Trophoblast cell (in vitro differentiated cells and primary cell): ENCODE measurements around the gene SPOCK3.

Experiments used
- DNase-seq, 2 donors: peaks; one replicate each; pipeline ENCODE4 v3.0.0-alpha.2; 2016
- H2AFZ ChIP-seq: 2 replicates; pipeline ENCODE4 v1.6.1; 2013; ENCODE audit warnings: low read length, moderate library complexity, mild to moderate bottlenecking; ENCODE audit not compliant: insufficient read depth, poor library complexity
- H2AK5ac ChIP-seq: 2 replicates; pipeline ENCODE4 v1.6.1; 2013; ENCODE audit warnings: mild to moderate bottlenecking, low read length
- H2BK120ac ChIP-seq: 2 replicates; pipeline ENCODE4 v1.6.1; 2013; ENCODE audit warnings: low read length, mild to moderate bottlenecking, moderate library complexity; ENCODE audit not compliant: insufficient read depth, poor library complexity
- H2BK12ac ChIP-seq: 2 replicates; pipeline ENCODE4 v1.6.1; 2013; ENCODE audit warnings: mild to moderate bottlenecking, low read length, moderate library complexity
- H2BK5ac ChIP-seq: 2 replicates; pipeline ENCODE4 v1.6.1; 2013; ENCODE audit warnings: low read length, low read depth, moderate library complexity, mild to moderate bottlenecking; ENCODE audit not compliant: poor library complexity
- H3K14ac ChIP-seq: 2 replicates; pipeline ENCODE4 v1.6.1; 2013; ENCODE audit warnings: mild to moderate bottlenecking, low read length
- H3K18ac ChIP-seq: 2 replicates; pipeline ENCODE4 v1.6.1; 2013; ENCODE audit warnings: mild to moderate bottlenecking, low read length
- H3K23ac ChIP-seq: 2 replicates; pipeline ENCODE4 v1.6.1; 2013; ENCODE audit warnings: low read length
- H3K27ac ChIP-seq: 2 replicates; pipeline ENCODE4 v1.5.1; 2013; ENCODE audit warnings: low read depth, mild to moderate bottlenecking, inconsistent platforms, low read length, moderate library complexity
- H3K27me3 ChIP-seq: 2 replicates; pipeline ENCODE4 v1.6.1; 2013; ENCODE audit warnings: inconsistent platforms, mild to moderate bottlenecking, low read length, moderate library complexity; ENCODE audit not compliant: insufficient read depth
- H3K36me3 ChIP-seq, 2 experiments: 1 replicate in 1 of 2; 2 replicates in 1 of 2; pipeline ENCODE4 v1.6.1; 2013; ENCODE audit warnings: low read length in 2 of 2, mild to moderate bottlenecking in 2 of 2, moderate library complexity in 1 of 2; ENCODE audit not compliant: insufficient read depth in 2 of 2, control insufficient read depth in 1 of 2
- H3K4ac ChIP-seq: 2 replicates; pipeline ENCODE4 v1.6.1; 2013; ENCODE audit warnings: low read depth, mild to moderate bottlenecking, low read length, moderate library complexity
- H3K4me1 ChIP-seq, 2 experiments: 1 replicate in 1 of 2; 2 replicates in 1 of 2; pipeline ENCODE4 v1.6.1; 2013; ENCODE audit warnings: low read length in 2 of 2, mild to moderate bottlenecking in 2 of 2, moderate library complexity in 1 of 2; ENCODE audit not compliant: insufficient read depth in 2 of 2, control insufficient read depth in 1 of 2
- H3K4me2 ChIP-seq: 2 replicates; pipeline ENCODE4 v1.6.1; 2013; ENCODE audit warnings: inconsistent platforms, mild to moderate bottlenecking, low read length, moderate library complexity
- H3K4me3 ChIP-seq: 2 replicates; pipeline ENCODE4 v1.5.1; 2013; ENCODE audit warnings: mild to moderate bottlenecking, low read depth, low read length, inconsistent platforms
- H3K79me1 ChIP-seq: one replicate; pipeline ENCODE4 v1.6.1; 2013; ENCODE audit warnings: low read length
- H3K79me2 ChIP-seq: 2 replicates; pipeline ENCODE4 v1.6.1; 2013; ENCODE audit warnings: low read length, mild to moderate bottlenecking; ENCODE audit not compliant: control insufficient read depth, insufficient read depth, poor library complexity
- H3K9ac ChIP-seq: 2 replicates; pipeline ENCODE4 v1.6.1; 2013; ENCODE audit warnings: mild to moderate bottlenecking, low read length
- H3K9me3 ChIP-seq: 2 replicates; pipeline ENCODE4 v1.6.1; 2013; ENCODE audit warnings: low read depth, mild to moderate bottlenecking, control low read depth, inconsistent platforms, low read length; ENCODE audit not compliant: insufficient read depth
- H4K12ac ChIP-seq: 2 replicates; pipeline ENCODE4 v1.6.1; 2013; ENCODE audit warnings: low read depth, mild to moderate bottlenecking, low read length, moderate library complexity
- H4K8ac ChIP-seq: 2 replicates; pipeline ENCODE4 v1.6.1; 2013; ENCODE audit warnings: low read depth, mild to moderate bottlenecking, low read length, moderate library complexity
- H4K91ac ChIP-seq: one replicate; pipeline ENCODE4 v1.6.1; 2013; ENCODE audit warnings: low read depth, mild to moderate bottlenecking, low read length, moderate library complexity
- WGBS: extraction: QIAGEN DNeasy Blood & Tissue Kit; methylation state at CpG from one replicate; pipeline ENCODE4 v1.1.7; 2013; ENCODE audit warnings: missing lambda C conversion rate; ENCODE audit not compliant: insufficient read length, insufficient coverage; ENCODE audit errors: extremely low coverage; 5-methylcytosine and 5-hydroxymethylcytosine counted together

SPOCK3 gene

GRCh38 chr4:167052631-167053091, 181.6 kb downstream of the SPOCK3 start:
- H3K4me3 ChIP-seq = no peak overlapping the region
- no peak overlapping the region for H2BK5ac ChIP-seq
- H3K27ac ChIP-seq = no peak overlapping the region
- no peaks in the 10 kb centered on the region for H3K79me1 ChIP-seq
- H2AFZ ChIP-seq = no peak overlapping the region
- no peak overlapping the region for H3K4ac ChIP-seq
- H4K8ac ChIP-seq = no peak overlapping the region
- WGBS = no CpG with 5 or more reads among the region's 1 CpG
- H3K36me3 ChIP-seq = no peaks in the 10 kb centered on the region
- no peaks in the 10 kb centered on the region for H3K27me3 ChIP-seq
- peaks cover 2% of the 10 kb centered on the region for H3K9me3 ChIP-seq
- H2AK5ac ChIP-seq = no peak overlapping the region
- H3K23ac ChIP-seq = no peak overlapping the region
- H3K9ac ChIP-seq = no peak overlapping the region
- no peak overlapping the region for H3K14ac ChIP-seq
- H2BK12ac ChIP-seq = no peak overlapping the region
- no peaks in the 10 kb centered on the region for H3K4me1 ChIP-seq
- H2BK120ac ChIP-seq = no peak overlapping the region
- H3K4me2 ChIP-seq = no peak overlapping the region
- H3K18ac ChIP-seq = no peak overlapping the region
- no peak for DNase-seq
- H3K79me2 ChIP-seq = no peaks in the 10 kb centered on the region
- no peak overlapping the region for H4K91ac ChIP-seq
- no peak overlapping the region for H4K12ac ChIP-seq

- DNase-seq = no peak
- Histone ChIP-seq H3K4me3 (no peak overlapping the region), H3K9ac (no peak overlapping the region), H3K36me3 (no peaks in the 10 kb centered on the region), H2AK5ac (no peak overlapping the region), H3K4ac (no peak overlapping the region), H4K12ac (no peak overlapping the region), H3K23ac (no peak overlapping the region), H3K4me2 (no peak overlapping the region), H3K9me3 (no peaks in the 10 kb centered on the region), H3K18ac (no peak overlapping the region), H2BK12ac (no peak overlapping the region), H2AFZ (no peak overlapping the region), H3K4me1 (no peaks in the 10 kb centered on the region), H2BK120ac (no peak overlapping the region), H3K14ac (no peak overlapping the region), H4K8ac (no peak overlapping the region), H3K79me1 (no peaks in the 10 kb centered on the region), H3K79me2 (no peaks in the 10 kb centered on the region), H2BK5ac (no peak overlapping the region), H3K27ac (no peak overlapping the region), H4K91ac (no peak overlapping the region), H3K27me3 (no peaks in the 10 kb centered on the region)
- WGBS = no CpG with 5 or more reads among the region's 3 CpGs
Measured at GRCh38 chr4:167049257-167049656, 185.0 kb downstream of the SPOCK3 start.

GRCh38 chr4:167041524-167041923, 192.8 kb downstream of the SPOCK3 start:
- no peaks in the 10 kb centered on the region for H3K9me3 ChIP-seq

GRCh38 chr4:167035390-167035789, 198.9 kb downstream of the SPOCK3 start:
- no peak overlapping the region for H3K14ac ChIP-seq
- no peaks in the 10 kb centered on the region for H3K79me2 ChIP-seq
- no peak overlapping the region for H3K4me2 ChIP-seq
- no peak for DNase-seq
- H3K4me1 ChIP-seq = no peaks in the 10 kb centered on the region
- no peak overlapping the region for H2BK120ac ChIP-seq
- no peak overlapping the region for H3K23ac ChIP-seq
- H3K9ac ChIP-seq = no peak overlapping the region
- H3K79me1 ChIP-seq = no peaks in the 10 kb centered on the region
- H2AK5ac ChIP-seq = no peak overlapping the region
- no peaks in the 10 kb centered on the region for H3K36me3 ChIP-seq
- H2BK5ac ChIP-seq = no peak overlapping the region
- no peak overlapping the region for H2AFZ ChIP-seq
- no peak overlapping the region for H2BK12ac ChIP-seq
- H3K4ac ChIP-seq = no peak overlapping the region
- no peaks in the 10 kb centered on the region for H3K9me3 ChIP-seq
- no peak overlapping the region for H3K4me3 ChIP-seq
- H4K91ac ChIP-seq = no peak overlapping the region
- no peaks in the 10 kb centered on the region for H3K27me3 ChIP-seq
- WGBS = no CpG with 5 or more reads among the region's 3 CpGs
- H3K27ac ChIP-seq = no peak overlapping the region
- no peak overlapping the region for H3K18ac ChIP-seq
- no peak overlapping the region for H4K12ac ChIP-seq
- H4K8ac ChIP-seq = no peak overlapping the region

More at GRCh38 chr4:167041524-167041923, 192.8 kb downstream of the SPOCK3 start:
- Histone ChIP-seq H2BK5ac (no peak overlapping the region), H3K79me1 (no peaks in the 10 kb centered on the region), H4K91ac (no peak overlapping the region), H3K79me2 (no peaks in the 10 kb centered on the region), H3K36me3 (no peaks in the 10 kb centered on the region), H3K4me3 (no peak overlapping the region), H3K18ac (no peak overlapping the region), H3K27me3 (no peaks in the 10 kb centered on the region), H2AK5ac (no peak overlapping the region), H2BK120ac (no peak overlapping the region), H2AFZ (no peak overlapping the region), H2BK12ac (no peak overlapping the region), H3K4me1 (no peaks in the 10 kb centered on the region), H3K4me2 (no peak overlapping the region), H4K12ac (no peak overlapping the region), H3K14ac (no peak overlapping the region), H3K23ac (no peak overlapping the region), H4K8ac (no peak overlapping the region), H3K4ac (no peak overlapping the region), H3K27ac (no peak overlapping the region), H3K9ac (no peak overlapping the region)
- WGBS = no CpG with 5 or more reads among the region's 1 CpG
- DNase-seq = no peak
